Activated CD8-positive, alpha-beta memory T cell treated with anti-CD3 and anti-CD28 coated beads for 24 hours (primary cell): ENCODE measurements around the gene PCGF1.
"Not testable (repeated sequence)": the region's sequence is repeated elsewhere in the genome, so short reads cannot be mapped to it uniquely, and the experiment has no call there.

Experiments
- DNase-seq: peaks from one replicate; pipeline ENCODE4 v3.0.0-alpha.2; 2020

Gene PCGF1

GRCh38 chr2:74498500-74499266 is 8.8 kb downstream of the PCGF1 start:
- peak; percentile 75 for DNase-seq

- DNase-seq, result peak; percentile 75
Observed at GRCh38 chr2:74497777-74498499, 9.6 kb downstream of the PCGF1 start.

GRCh38 chr2:74496997-74497776 is 10.3 kb downstream of the PCGF1 start:
- no peak for DNase-seq

GRCh38 chr2:74495440-74495839 is 12.1 kb downstream of the PCGF1 start:
- DNase-seq, result no peak

- DNase-seq, result no peak
Observed at GRCh38 chr2:74493546-74493945, 13.9 kb downstream of the PCGF1 start.

GRCh38 chr2:74491648-74492544 is 15.6 kb downstream of the PCGF1 start:
- no peak for DNase-seq

- DNase-seq, result no peak
Observed at GRCh38 chr2:74489906-74490305, 17.6 kb downstream of the PCGF1 start.

GRCh38 chr2:74488643-74489481 is 18.6 kb downstream of the PCGF1 start:
- no peak for DNase-seq

- no peak for DNase-seq
Observed at GRCh38 chr2:74486141-74486540, 21.4 kb downstream of the PCGF1 start.

- not testable (repeated sequence) for DNase-seq
Observed at GRCh38 chr2:74483675-74484164, 23.8 kb downstream of the PCGF1 start.

GRCh38 chr2:74482801-74483674 is 24.5 kb downstream of the PCGF1 start, which contains the start of the genes CCDC142 and TTC31:
Gene CCDC142 (minus strand): TSS chr2:74482998. CDS start chr2:74482837, 161 bp downstream.
Gene TTC31 (plus strand): TSS chr2:74483081. CDS start chr2:74483096, 15 bp downstream.
- DNase-seq, result peak; percentile 96

- DNase-seq, result no peak
Observed at GRCh38 chr2:74481961-74482800, 25.3 kb downstream of the PCGF1 start.

GRCh38 chr2:74481431-74481830 is 26.1 kb downstream of the PCGF1 start:
- DNase-seq, result no peak

GRCh38 chr2:74474899-74475298 is 32.6 kb downstream of the PCGF1 start:
- no peak for DNase-seq

GRCh38 chr2:74474481-74474880 is 33.0 kb downstream of the PCGF1 start:
- DNase-seq, result no peak

- DNase-seq, result no peak
Observed at GRCh38 chr2:74472945-74473258, 34.6 kb downstream of the PCGF1 start.

GRCh38 chr2:74472086-74472944 is 35.2 kb downstream of the PCGF1 start, which contains the start of gene MRPL53:
Gene MRPL53 (minus strand): TSS chr2:74472680. CDS start chr2:74472660, 20 bp downstream.
- peak; percentile 99 for DNase-seq
